ENCODE measurements around the gene NDUFS7. TPM values are rescaled to one million over a fixed set of nuclear protein-coding genes. Genes with fewer than 3 reads are reported as not detected.
A peak's percentile ranks its signal among the peaks of the same experiment; 100 is the strongest.

Gene NDUFS7
- total RNA-seq, 1 experiment from 2014 or later: 135 TPM

DNA sequence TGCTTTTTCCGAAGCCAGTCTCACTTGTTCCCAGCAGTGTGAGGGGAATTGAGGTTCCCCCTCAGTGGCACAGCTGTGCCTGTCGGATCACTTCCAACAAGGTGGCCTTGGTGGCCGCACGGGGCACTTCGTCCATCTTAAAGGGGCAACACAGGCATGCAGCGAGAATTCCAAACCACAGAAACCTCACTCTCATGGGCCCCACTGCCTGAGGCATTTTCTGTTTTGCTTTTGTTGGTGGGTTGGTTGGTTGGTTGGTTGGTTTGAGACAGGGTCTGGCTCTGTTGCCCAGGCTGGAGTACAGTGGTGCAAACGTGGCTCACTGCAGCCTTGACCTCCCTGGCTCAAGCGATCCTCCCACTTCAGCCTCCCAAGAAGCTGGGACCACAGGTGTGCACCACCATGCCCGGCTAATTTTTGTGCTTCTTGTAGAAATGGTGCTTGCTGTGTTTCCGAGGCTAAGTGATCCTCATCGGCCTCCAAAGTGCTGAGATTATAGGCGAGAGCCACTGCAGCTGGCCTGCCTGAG lies 3.7 kb upstream of the NDUFS7 start:
- Mint-ChIP-seq H3K9me3 (ENCODE audit: unreplicated experiment) (no peaks in the 10 kb centered on the region), H3K4me1 (ENCODE audit: insufficient read depth, unreplicated experiment) (peaks cover 6% of the 10 kb centered on the region), H3K27ac (ENCODE audit: low read depth, unreplicated experiment) (no peak overlapping the region), H3K4me3 (ENCODE audit: unreplicated experiment) (no peak overlapping the region), H3K36me3 (ENCODE audit: insufficient read depth, unreplicated experiment) (peaks cover 31% of the 10 kb centered on the region), H3K27me3 (ENCODE audit: insufficient read depth, unreplicated experiment) (no peaks in the 10 kb centered on the region)
- intact Hi-C loops (cut with micrococcal nuclease): loop anchor here (10.0 kb wide), 2 partner anchors 65 to 105 kb away; partner anchors contain the start of gene FAM174C
- CTCF ChIA-PET: no interaction called here
- TF ChIP-seq CTCF (IDR thresholded peaks at IDR 0.05; ENCODE audit: unreplicated experiment): no peak
- no peak for DNase-seq (ENCODE audit: unreplicated experiment)
- no TSS peak for BruUV-seq (replicated peaks)
- POLR2A ChIA-PET: no interaction called here

GRCh38 chr19:1382250-1382649 lies 1.5 kb upstream of the NDUFS7 start:
- H3K9me3 Mint-ChIP-seq (ENCODE audit: unreplicated experiment): no peaks in the 10 kb centered on the region
- peaks cover 6% of the 10 kb centered on the region for H3K4me1 Mint-ChIP-seq (ENCODE audit: insufficient read depth, unreplicated experiment)
- no TSS peak for BruUV-seq (replicated peaks)
- H3K4me3 Mint-ChIP-seq (ENCODE audit: unreplicated experiment): no peak overlapping the region
- no peak for TF ChIP-seq CTCF (IDR thresholded peaks at IDR 0.05; ENCODE audit: unreplicated experiment)
- intact Hi-C loops (cut with micrococcal nuclease): loop anchor here (10.0 kb wide), 2 partner anchors 67 to 107 kb away; partner anchors contain the start of gene FAM174C
- H3K27ac Mint-ChIP-seq (ENCODE audit: low read depth, unreplicated experiment): no peak overlapping the region
- H3K27me3 Mint-ChIP-seq (ENCODE audit: insufficient read depth, unreplicated experiment): no peaks in the 10 kb centered on the region
- DNase-seq (ENCODE audit: unreplicated experiment): no peak
- ChIA-PET CTCF (interaction anchor here (0.9 kb wide), 1 partner anchor 8 kb away, joined by 4 read pairs; no protein-coding TSS in a partner anchor), POLR2A (interaction anchor here (1.5 to 1.9 kb wide), 4 partner anchors 21 to 67 kb away, joined by 7 to 11 read pairs (median 9); a partner anchor contains a TSS)
- H3K36me3 Mint-ChIP-seq (ENCODE audit: insufficient read depth, unreplicated experiment): peaks cover 31% of the 10 kb centered on the region

DNA sequence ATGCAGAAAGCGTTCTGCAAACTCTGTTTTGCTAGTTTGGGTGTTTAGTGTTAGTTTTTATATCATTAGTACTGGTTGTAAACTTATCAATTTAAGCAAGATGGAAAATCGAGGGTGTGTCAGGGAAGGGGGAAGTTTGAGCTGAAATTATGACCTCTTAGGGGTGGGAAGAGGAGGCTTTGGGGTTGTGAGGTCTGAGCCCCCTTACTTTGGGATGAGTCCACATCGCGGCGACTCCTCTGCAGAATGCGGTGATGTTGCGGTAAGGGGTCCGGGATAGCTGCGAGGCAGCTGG lies 743 bp upstream of the NDUFS7 start:
- intact Hi-C loops (cut with micrococcal nuclease): loop anchor here (10.0 kb wide), 2 partner anchors 68 to 108 kb away; partner anchors contain the start of gene FAM174C
- H3K4me1 Mint-ChIP-seq (ENCODE audit: insufficient read depth, unreplicated experiment): peaks cover 6% of the 10 kb centered on the region
- no peaks in the 10 kb centered on the region for H3K9me3 Mint-ChIP-seq (ENCODE audit: unreplicated experiment)
- no TSS peak for BruUV-seq (replicated peaks)
- H3K36me3 Mint-ChIP-seq (ENCODE audit: insufficient read depth, unreplicated experiment): peaks cover 31% of the 10 kb centered on the region
- H3K27me3 Mint-ChIP-seq (ENCODE audit: insufficient read depth, unreplicated experiment): no peaks in the 10 kb centered on the region
- ChIA-PET POLR2A (interaction anchor here (0.7 to 1.9 kb wide), 12 partner anchors 10 to 1195 kb away, joined by 3 to 11 read pairs (median 4); partner anchors contain the start of genes ATP5F1D and FAM174C), CTCF (interaction anchor here (0.6 to 0.9 kb wide), 3 partner anchors 9 to 38 kb away, joined by 3 to 4 read pairs (median 4); no protein-coding TSS in a partner anchor)
- DNase-seq (ENCODE audit: unreplicated experiment): no peak
- TF ChIP-seq CTCF (IDR thresholded peaks at IDR 0.05; ENCODE audit: unreplicated experiment): peak; percentile 8
- H3K4me3 Mint-ChIP-seq (ENCODE audit: unreplicated experiment): peak overlapping the region; percentile 82
- peak overlapping the region; percentile 93 for H3K27ac Mint-ChIP-seq (ENCODE audit: low read depth, unreplicated experiment)

DNA sequence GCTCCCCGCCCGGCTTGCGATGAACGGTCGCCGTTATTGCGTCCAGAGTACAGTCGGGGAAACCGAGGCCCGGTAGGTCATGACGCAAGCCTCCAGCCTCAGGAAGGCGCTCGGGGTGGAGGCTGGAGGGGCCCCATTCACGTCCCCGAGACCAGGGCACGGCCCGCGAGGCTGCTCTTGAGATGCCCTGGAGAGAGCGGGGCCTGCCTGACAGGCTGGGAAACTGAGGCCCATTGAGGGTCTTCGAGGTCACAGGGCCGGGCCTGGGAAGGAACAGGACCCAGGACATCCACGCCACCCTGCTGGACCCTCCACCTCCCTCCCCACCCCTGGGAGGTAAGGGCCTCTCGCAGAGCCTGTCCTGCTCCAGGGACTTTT lies 367 bp downstream of the NDUFS7 start:
- CTCF ChIA-PET: no interaction called here
- H3K9me3 Mint-ChIP-seq (ENCODE audit: unreplicated experiment): no peaks in the 10 kb centered on the region
- peak overlapping the region; percentile 82 for H3K4me3 Mint-ChIP-seq (ENCODE audit: unreplicated experiment)
- H3K36me3 Mint-ChIP-seq (ENCODE audit: insufficient read depth, unreplicated experiment): peaks cover 37% of the 10 kb centered on the region
- intact Hi-C loops (cut with micrococcal nuclease): loop anchor here (10.0 kb wide), 2 partner anchors 69 to 109 kb away; partner anchors contain the start of gene FAM174C
- H3K4me1 Mint-ChIP-seq (ENCODE audit: insufficient read depth, unreplicated experiment): peaks cover 6% of the 10 kb centered on the region
- no peaks in the 10 kb centered on the region for H3K27me3 Mint-ChIP-seq (ENCODE audit: insufficient read depth, unreplicated experiment)
- H3K27ac Mint-ChIP-seq (ENCODE audit: low read depth, unreplicated experiment): peak overlapping the region; percentile 93
- TSS peak; percentile 51 for BruUV-seq (replicated peaks)
- TF ChIP-seq CTCF (IDR thresholded peaks at IDR 0.05; ENCODE audit: unreplicated experiment): no peak
- DNase-seq (ENCODE audit: unreplicated experiment): no peak
- POLR2A ChIA-PET: interaction anchor here (0.6 to 1.4 kb wide), 10 partner anchors 14 to 118 kb away, joined by 3 to 6 read pairs (median 3); partner anchors contain the start of gene FAM174C
